ENCODE measurements around the gene ZRSR2.

- no peak for TF ChIP-seq YY1 (IDR thresholded peaks at IDR 0.05; ENCODE audit: insufficient read depth, insufficient read length)
- no peak for TF ChIP-seq ZNF274 (IDR thresholded peaks at IDR 0.05; ENCODE audit: low read depth, low read length)
These were observed 8.2 kb upstream of the ZRSR2 start for GRCh38 chrX:15781961-15782699.
